PC-3 (cell line): ENCODE data around the gene UCK1.

Experiments
- EZH2 ChIP-seq: fragments of 300-600 bp; sonication (generic); IDR thresholded peaks from one replicate; pipeline ENCODE4 v1.6.1; 2017; ENCODE audit warnings: antibody characterized with exemption, mild to moderate bottlenecking, low read length; ENCODE audit not compliant: unreplicated experiment
- EZH2phosphoT487 ChIP-seq: fragments of 300-600 bp; sonication (generic); IDR thresholded peaks from 2 replicates; pipeline ENCODE4 v1.6.1; 2018; ENCODE audit warnings: mild to moderate bottlenecking, antibody characterized with exemption, low read length, borderline replicate concordance
- TF ChIP-seq, protein P1 (sequence below): fragments of 300-600 bp; sonication (generic); conservative IDR thresholded peaks from 2 replicates; pipeline ENCODE4 v1.5.1; 2017; ENCODE audit warnings: antibody characterized with exemption, low read depth, mild to moderate bottlenecking, low read length

- TF ChIP-seq EZH2 = no peak
- no peak for TF ChIP-seq EZH2phosphoT487
- TF ChIP-seq, protein P1, sequence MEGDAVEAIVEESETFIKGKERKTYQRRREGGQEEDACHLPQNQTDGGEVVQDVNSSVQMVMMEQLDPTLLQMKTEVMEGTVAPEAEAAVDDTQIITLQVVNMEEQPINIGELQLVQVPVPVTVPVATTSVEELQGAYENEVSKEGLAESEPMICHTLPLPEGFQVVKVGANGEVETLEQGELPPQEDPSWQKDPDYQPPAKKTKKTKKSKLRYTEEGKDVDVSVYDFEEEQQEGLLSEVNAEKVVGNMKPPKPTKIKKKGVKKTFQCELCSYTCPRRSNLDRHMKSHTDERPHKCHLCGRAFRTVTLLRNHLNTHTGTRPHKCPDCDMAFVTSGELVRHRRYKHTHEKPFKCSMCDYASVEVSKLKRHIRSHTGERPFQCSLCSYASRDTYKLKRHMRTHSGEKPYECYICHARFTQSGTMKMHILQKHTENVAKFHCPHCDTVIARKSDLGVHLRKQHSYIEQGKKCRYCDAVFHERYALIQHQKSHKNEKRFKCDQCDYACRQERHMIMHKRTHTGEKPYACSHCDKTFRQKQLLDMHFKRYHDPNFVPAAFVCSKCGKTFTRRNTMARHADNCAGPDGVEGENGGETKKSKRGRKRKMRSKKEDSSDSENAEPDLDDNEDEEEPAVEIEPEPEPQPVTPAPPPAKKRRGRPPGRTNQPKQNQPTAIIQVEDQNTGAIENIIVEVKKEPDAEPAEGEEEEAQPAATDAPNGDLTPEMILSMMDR = no peak
Observed at GRCh38 chr9:131528886-131529505, 2.1 kb downstream of the UCK1 start.
